ENCODE measurements around the gene C1orf198. TPM values are rescaled to one million over a fixed set of nuclear protein-coding genes. Genes with fewer than 3 reads are reported as not detected.

Gene C1orf198
- polyA plus RNA-seq, 1 of the 3 experiments (the other 2 are of a cell fraction), result 12.3 TPM

DNA sequence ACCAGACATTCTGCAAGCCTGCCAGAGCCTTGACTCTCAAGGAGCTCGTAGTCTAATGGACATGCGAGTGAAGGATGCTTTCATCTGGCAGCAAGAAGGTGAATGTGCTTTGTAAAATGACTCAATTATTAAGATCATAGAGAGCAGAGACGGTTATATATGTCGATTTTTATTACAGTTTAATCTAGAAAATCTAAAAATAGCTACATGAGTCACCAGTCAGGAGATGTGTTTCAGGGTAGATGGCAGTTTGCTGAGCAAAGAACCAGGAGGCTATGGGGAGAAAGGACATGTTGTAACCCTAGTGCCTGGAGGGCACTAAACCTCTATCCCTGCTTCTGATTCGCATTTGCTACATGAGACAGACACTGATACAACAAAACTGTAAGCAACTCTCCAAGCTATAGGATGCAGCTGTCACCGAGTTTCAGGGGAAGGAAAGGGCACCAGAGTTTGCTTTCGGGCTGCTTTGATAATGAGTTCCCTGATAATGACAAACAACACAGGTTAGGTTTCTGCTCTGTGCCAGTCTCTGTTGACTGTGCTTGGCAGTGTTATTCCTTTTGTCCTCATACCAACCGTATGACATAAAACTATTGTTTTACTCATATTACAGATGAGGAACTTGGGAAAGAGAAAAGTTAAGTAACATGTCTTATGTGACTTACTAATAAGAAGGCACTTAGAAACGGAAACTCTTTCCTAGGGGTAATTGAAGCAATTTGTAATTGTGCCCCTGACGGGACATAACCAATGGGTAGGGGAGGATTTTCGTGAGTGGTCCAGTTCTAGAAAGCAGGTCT is 43.2 kb downstream of the C1orf198 start (continued):
- TF ChIP-seq NRF1 (IDR thresholded peaks at IDR 0.05; ENCODE audit: low read depth, low read length), result no peak

DNA sequence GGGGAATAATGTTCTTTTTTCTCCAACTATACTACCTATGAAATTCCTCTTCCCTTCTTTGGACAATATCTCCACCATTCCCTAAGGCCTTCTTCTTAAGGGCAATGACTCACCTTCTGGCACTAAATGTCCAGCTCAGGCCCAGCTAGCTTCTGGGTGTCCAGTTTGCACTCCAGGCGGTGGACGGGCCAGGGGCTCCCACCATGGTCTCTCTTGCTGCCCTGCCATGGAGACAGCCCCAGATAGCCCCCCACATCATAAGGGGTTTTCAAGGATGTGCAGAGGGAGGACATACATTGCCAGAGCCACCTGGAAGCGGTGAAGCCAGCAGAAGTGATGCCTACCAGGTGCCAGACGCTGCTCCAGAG is 43.8 kb downstream of the C1orf198 start:
- H3K9ac ChIP-seq, result no peak overlapping the region
- DNase-seq, result no peak
- H3K4me3 ChIP-seq (ENCODE audit: low read depth in 2 of 2, low read length in 1 of 2), result no peak overlapping the region
- peak overlapping the region; percentile 68; the same call in 1 of the 2 replicates for H3K4me2 ChIP-seq
- H3K27me3 ChIP-seq (ENCODE audit: insufficient read depth), result no peaks in the 10 kb centered on the region
- no peaks in the 10 kb centered on the region for H4K20me1 ChIP-seq (ENCODE audit: insufficient read depth)
- H3K9me2 ChIP-seq, result no peaks in the 10 kb centered on the region
- TF ChIP-seq FOSL2 (IDR thresholded peaks at IDR 0.05; ENCODE audit: borderline replicate concordance, low read depth) (peak; percentile 21; the same call in 1 of the 2 replicates), EZH2phosphoT487 (IDR thresholded peaks at IDR 0.05; ENCODE audit: borderline replicate concordance, low read depth) (no peak), NFIC (IDR thresholded peaks at IDR 0.05; ENCODE audit: borderline replicate concordance) (no peak)
- TF ChIP-seq, protein P1, sequence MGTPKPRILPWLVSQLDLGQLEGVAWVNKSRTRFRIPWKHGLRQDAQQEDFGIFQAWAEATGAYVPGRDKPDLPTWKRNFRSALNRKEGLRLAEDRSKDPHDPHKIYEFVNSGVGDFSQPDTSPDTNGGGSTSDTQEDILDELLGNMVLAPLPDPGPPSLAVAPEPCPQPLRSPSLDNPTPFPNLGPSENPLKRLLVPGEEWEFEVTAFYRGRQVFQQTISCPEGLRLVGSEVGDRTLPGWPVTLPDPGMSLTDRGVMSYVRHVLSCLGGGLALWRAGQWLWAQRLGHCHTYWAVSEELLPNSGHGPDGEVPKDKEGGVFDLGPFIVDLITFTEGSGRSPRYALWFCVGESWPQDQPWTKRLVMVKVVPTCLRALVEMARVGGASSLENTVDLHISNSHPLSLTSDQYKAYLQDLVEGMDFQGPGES (IDR thresholded peaks at IDR 0.05; ENCODE audit: low read depth, low read length), result no peak
- ChIA-PET POLR2A (interaction anchor here (0.7 kb wide), 1 partner anchor 11 kb away, joined by 3 read pairs; no protein-coding TSS in a partner anchor), CTCF (interaction anchor here (1.0 to 1.5 kb wide), 2 partner anchors 9 to 29 kb away, joined by 3 read pairs; no protein-coding TSS in a partner anchor)
- H3K36me3 ChIP-seq (replicated peaks in 1 of 2; ENCODE audit: control insufficient read depth in 1 of 2, insufficient read depth in 2 of 2, low read length in 1 of 2), result no peaks in the 10 kb centered on the region
- no peaks in the 10 kb centered on the region for H3K79me2 ChIP-seq (ENCODE audit: insufficient read depth)
- H3K9me3 ChIP-seq, result no peaks in the 10 kb centered on the region
- 78% methylated on average over 4 of the region's 4 CpGs for WGBS (ENCODE audit: low lambda C conversion rate)
- H3K4me1 ChIP-seq (ENCODE audit: control insufficient read depth in 1 of 2, insufficient read depth in 2 of 2, low read depth in 1 of 2, low read length in 1 of 2), result peaks cover 11 to 42% of the 10 kb centered on the region in 2 experiments; a peak in 3 of 4 replicates
- H3K27ac ChIP-seq (ENCODE audit: low read depth in 2 of 2, low read length in 1 of 2), result peak overlapping the region; percentile 64 to 80
- H3F3A ChIP-seq (replicated peaks; ENCODE audit: insufficient read depth), result peaks cover 15% of the 10 kb centered on the region
- H2AFZ ChIP-seq (ENCODE audit: low read depth), result no peak overlapping the region

DNA sequence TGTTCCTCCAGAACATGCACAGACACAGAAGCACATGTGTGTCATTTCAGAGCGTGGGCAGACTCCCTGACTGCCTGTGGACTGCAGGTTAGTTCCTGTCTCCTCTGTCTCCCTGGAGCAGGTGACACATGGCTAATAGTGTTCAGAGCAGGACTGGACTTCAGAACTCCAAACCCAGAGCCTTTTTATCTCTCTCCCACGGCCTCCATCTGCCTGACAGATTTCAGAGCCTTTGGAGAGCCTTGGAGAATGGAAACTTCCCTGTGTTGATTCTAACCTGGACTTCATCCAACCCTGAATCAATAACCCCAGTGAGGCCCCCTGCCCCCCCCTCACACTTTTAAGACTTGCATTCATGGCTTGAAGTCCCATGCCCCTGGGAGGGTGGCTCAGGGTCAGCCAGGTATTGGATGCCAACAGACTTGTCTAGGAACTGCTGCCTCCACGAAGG is 44.4 kb downstream of the C1orf198 start:
- peak overlapping the region; percentile 64 to 80; a peak in 3 of 4 replicates for H3K27ac ChIP-seq (ENCODE audit: low read depth in 2 of 2, low read length in 1 of 2)
- no peak for DNase-seq
- peaks cover 11 to 42% of the 10 kb centered on the region in 2 experiments; a peak in 3 of 4 replicates for H3K4me1 ChIP-seq (ENCODE audit: control insufficient read depth in 1 of 2, insufficient read depth in 2 of 2, low read depth in 1 of 2, low read length in 1 of 2)
- no peak overlapping the region for H2AFZ ChIP-seq (ENCODE audit: low read depth)
- H3K79me2 ChIP-seq (ENCODE audit: insufficient read depth), result no peaks in the 10 kb centered on the region
- peaks cover 15% of the 10 kb centered on the region for H3F3A ChIP-seq (replicated peaks; ENCODE audit: insufficient read depth)
- no peak for TF ChIP-seq FOXJ3 (CRISPR knock-in tag; IDR thresholded peaks at IDR 0.05)
- TF ChIP-seq FOSL2 (IDR thresholded peaks at IDR 0.05; ENCODE audit: borderline replicate concordance, low read depth), result no peak
- TF ChIP-seq, protein P2, sequence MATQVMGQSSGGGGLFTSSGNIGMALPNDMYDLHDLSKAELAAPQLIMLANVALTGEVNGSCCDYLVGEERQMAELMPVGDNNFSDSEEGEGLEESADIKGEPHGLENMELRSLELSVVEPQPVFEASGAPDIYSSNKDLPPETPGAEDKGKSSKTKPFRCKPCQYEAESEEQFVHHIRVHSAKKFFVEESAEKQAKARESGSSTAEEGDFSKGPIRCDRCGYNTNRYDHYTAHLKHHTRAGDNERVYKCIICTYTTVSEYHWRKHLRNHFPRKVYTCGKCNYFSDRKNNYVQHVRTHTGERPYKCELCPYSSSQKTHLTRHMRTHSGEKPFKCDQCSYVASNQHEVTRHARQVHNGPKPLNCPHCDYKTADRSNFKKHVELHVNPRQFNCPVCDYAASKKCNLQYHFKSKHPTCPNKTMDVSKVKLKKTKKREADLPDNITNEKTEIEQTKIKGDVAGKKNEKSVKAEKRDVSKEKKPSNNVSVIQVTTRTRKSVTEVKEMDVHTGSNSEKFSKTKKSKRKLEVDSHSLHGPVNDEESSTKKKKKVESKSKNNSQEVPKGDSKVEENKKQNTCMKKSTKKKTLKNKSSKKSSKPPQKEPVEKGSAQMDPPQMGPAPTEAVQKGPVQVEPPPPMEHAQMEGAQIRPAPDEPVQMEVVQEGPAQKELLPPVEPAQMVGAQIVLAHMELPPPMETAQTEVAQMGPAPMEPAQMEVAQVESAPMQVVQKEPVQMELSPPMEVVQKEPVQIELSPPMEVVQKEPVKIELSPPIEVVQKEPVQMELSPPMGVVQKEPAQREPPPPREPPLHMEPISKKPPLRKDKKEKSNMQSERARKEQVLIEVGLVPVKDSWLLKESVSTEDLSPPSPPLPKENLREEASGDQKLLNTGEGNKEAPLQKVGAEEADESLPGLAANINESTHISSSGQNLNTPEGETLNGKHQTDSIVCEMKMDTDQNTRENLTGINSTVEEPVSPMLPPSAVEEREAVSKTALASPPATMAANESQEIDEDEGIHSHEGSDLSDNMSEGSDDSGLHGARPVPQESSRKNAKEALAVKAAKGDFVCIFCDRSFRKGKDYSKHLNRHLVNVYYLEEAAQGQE (IDR thresholded peaks at IDR 0.05; ENCODE audit: low read depth, low read length), result no peak
- no peak for TF ChIP-seq NFIC (IDR thresholded peaks at IDR 0.05; ENCODE audit: borderline replicate concordance)
- TF ChIP-seq, protein P3, sequence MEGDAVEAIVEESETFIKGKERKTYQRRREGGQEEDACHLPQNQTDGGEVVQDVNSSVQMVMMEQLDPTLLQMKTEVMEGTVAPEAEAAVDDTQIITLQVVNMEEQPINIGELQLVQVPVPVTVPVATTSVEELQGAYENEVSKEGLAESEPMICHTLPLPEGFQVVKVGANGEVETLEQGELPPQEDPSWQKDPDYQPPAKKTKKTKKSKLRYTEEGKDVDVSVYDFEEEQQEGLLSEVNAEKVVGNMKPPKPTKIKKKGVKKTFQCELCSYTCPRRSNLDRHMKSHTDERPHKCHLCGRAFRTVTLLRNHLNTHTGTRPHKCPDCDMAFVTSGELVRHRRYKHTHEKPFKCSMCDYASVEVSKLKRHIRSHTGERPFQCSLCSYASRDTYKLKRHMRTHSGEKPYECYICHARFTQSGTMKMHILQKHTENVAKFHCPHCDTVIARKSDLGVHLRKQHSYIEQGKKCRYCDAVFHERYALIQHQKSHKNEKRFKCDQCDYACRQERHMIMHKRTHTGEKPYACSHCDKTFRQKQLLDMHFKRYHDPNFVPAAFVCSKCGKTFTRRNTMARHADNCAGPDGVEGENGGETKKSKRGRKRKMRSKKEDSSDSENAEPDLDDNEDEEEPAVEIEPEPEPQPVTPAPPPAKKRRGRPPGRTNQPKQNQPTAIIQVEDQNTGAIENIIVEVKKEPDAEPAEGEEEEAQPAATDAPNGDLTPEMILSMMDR (IDR thresholded peaks at IDR 0.05), result no peak
- TF ChIP-seq RCOR1 (IDR thresholded peaks at IDR 0.05; ENCODE audit: low read length), result no peak
- no peak for TF ChIP-seq TAF1 (IDR thresholded peaks at IDR 0.05; ENCODE audit: borderline replicate concordance, low read depth, low read length)
- WGBS (ENCODE audit: low lambda C conversion rate), result 76% methylated on average over 3 of the region's 3 CpGs
- no peaks in the 10 kb centered on the region for H4K20me1 ChIP-seq (ENCODE audit: insufficient read depth)
- no peak overlapping the region for H3K4me3 ChIP-seq (ENCODE audit: low read depth in 2 of 2, low read length in 1 of 2)
- no peaks in the 10 kb centered on the region for H3K27me3 ChIP-seq (ENCODE audit: insufficient read depth)
- ChIA-PET CTCF (no interaction called here), POLR2A (no interaction called here)
- no peak overlapping the region for H3K9ac ChIP-seq
- H3K9me3 ChIP-seq, result no peaks in the 10 kb centered on the region
- H3K9me2 ChIP-seq, result no peaks in the 10 kb centered on the region
- 0 out of 2 replicates have a peak overlapping the region, but pooled peaks have one; percentile 68 for H3K4me2 ChIP-seq
- H3K36me3 ChIP-seq (replicated peaks in 1 of 2; ENCODE audit: control insufficient read depth in 1 of 2, insufficient read depth in 2 of 2, low read length in 1 of 2), result no peaks in the 10 kb centered on the region
